Measurements from ENCODE around the gene SORCS3.

DNA sequence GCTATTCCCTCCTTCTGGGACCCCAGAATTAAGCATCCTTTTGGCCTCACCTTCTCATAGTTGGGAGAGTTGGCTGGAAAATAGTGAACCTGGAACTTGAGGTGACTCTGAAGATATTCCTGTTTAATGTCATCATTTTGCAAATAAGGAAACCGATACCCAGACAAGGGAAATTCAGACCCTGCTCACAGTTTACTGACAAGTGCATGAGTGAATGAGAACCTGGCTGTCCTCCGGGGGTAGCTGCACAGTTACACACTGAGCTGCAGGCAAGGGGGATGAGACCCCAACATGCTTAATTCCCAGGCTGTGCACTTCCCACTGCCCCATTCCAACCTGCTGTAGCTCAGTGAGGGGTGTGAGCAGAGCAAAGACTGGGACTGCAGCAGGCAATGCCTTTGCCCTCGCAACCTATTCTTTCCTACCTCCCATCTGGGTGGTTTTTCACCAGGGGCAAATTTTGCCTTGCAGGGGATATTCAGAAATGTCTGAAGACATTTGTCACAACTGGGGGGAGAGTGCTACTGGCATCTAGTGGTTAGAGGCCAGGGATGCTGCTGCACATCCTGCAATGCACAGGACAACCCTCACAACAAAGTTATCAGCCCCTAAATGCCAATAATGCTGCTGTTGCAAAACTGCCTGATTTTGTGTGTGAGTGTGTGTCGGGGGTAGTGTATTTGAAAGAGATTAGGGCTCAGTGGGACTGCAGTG is 136.2 kb downstream of the SORCS3 start:
- TF ChIP-seq EZH2 (IDR thresholded peaks at IDR 0.05) (no peak), CTCF (IDR thresholded peaks at IDR 0.05) (peak; percentile 49)

All from neural progenitor cell (in vitro differentiated cells).